ENCODE measurements around the gene ADAP1.

DNA sequence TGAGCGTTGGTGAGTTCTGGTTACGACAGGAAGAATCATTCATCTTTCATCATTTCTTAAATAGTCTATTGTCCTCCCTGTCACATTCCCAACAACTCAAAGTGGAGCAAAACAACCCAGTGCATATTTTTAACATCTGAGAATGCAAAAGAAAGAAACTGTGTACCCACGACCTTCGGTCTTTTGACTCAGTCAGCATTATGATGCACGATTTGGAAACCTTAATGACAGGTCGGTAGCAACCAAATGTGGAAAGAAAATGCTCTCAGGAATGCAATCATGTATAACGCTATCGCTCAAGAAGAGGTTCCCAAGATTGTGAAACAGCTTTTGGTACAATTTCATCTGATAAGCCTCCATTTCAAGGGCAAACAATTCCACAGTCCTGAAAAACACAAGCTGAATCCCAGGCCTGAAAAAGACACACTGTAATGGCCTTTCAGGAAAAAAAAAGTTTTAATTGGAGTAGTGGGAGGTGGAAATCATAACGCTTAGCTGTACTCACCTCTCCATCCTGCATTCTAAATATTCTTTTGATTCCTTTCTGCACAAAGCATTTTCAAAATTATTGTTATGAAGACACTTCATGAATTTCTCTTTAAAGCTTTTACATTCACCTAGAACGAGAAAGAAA, 18.3 kb upstream of the ADAP1 start:
- TF ChIP-seq CTCF (IDR thresholded peaks at IDR 0.05) (no peak), EP300 (IDR thresholded peaks at IDR 0.05) (no peak)
